A375 (cell line): ENCODE measurements around the gene YOD1. TPM values are rescaled to one million over a fixed set of nuclear protein-coding genes. Genes with fewer than 3 reads are reported as not detected.

Source experiments
- total RNA-seq: library from RNA; depleted of rRNA; stranded (reverse); fragments of >200 nt; shearing (Covaris generic); gene quantifications from 2 replicates; pipeline ENCODE4 v1.2.3, GENCODE V29; 2014; rRNA removed

The YOD1 gene
- total RNA-seq: 18.1 and 18.3 TPM in 2 replicates

DNA sequence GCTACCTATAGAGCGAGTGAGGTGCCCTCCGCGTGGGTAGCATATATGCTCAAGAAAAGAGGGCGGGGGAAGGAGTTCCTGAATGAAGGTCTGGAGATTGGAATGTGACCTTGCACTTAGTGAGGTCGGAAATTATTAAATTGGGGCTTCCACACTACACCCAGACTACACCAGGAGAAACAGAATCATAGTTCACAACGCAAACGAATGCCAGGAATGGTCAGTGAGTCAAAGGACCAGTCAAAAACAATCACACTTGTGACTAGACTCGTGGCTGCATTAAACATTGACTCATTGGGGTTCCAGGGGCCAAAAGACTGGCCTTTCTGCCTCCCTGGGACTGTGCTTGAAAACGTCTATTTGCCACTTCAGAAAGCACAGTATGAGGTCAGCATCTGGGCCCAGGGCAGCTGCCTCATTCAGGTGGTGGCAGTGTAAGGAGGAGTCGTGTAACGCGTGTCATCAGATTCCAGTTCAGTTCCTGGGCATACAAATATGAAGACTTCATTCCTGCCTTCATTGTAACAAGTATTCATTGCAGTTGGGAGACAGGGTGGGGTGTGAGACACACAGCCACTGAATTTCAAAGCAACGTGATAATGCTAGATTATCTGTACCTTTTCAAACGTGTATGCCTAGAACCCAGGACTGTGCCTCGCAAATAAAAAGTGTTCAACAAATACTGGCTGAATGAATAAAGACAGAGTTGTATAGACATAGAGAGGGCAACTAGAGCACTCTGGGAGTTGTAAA, at the start of gene YOD1:
YOD1 (minus strand) TSS at position 18 of the 753 bp plus-strand sequence. CDS start 178 bp downstream, outside the sequence.

DNA sequence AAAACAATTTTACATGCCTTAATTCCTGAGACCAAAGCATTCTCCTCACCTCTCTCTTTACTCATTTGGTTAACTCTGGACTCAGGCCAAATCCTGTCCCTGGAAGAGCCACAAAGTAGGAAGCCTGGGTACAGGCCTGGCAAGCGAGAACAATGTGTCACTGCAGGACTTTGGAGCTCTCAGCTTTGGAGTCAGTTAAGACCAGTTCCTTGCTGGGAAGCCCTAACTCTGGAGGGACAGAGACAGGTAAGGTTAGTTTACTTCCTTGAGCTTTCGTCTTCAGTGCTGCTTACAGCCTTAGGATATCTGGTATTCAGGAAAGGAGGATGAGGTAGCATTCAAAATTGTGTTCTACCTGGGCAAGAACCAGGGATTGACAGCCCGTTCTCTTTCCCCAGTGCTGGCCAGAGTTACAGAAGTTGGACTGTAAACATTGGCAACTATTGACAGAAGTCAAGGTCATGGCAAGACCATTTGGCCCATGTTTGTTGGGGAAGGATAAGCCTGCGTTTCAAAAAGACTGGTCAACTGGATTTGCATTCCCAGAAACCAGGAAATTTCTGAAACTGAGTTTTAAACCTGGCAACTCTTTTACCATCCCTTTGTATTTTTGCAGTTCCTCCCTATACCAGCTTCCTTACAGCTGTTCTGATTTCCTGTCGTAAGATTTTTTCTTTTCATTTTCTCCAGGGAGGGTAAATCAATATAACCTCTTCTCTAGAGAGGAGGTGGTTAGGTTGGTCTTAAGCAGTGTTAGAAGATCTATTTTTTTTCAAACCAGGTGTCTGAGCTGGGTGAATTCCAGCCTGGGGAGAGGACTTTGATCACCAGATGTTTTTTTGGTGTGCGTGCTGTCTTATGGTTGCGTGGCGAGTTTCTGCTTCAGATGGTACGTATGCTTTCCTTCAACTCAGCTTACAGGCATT, 38.0 kb upstream of the YOD1 start, which contains the start of gene C4BPB:
C4BPB (plus strand) TSS at position 160 of the 926 bp plus-strand sequence; CDS start at position 832, 672 bp downstream.

DNA sequence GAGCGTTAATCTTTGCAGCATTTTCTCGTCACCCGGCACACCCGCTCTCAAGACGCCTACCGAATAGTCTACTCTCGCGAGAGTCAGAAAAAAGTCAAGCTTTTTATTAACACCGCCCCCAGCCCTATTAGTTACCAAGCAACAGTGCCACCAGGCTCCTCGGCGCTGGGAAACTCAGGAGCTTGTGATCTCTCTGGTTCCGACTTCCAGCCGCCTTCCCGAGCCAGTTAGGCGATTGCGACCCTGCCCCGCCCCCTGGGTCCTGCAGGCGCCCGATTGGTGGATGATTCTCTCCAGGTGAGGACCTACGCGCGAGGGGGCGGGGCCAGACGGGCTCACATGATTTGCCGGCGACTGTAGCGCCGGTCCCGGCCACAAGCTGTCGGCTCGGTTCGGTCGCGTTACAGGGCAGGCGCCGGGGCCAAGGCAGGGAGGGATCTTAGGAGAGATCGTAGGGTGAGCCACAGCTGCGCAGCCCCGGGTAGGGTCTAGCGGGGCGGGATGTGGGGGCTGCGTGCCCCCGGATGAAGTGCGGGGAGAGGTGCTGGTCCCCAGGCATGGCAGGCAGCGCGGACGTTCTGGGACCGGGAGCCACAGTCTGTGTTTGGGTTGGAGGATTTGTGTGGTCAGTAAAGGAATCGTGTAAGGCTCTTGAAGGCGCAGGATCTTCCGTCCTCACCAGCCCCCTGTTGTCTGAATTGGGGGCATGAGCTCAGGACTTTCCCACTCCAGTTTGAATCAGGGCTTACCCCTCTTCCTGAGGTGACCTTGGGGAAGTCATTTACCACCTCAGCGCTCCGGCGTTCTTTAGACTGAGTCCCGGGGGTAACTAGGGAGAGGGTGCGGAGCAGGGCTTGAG, 2.1 kb upstream of the YOD1 start, which contains the start of gene PFKFB2:
PFKFB2 (plus strand) TSS at position 365 of the 859 bp plus-strand sequence. CDS start 1,443 bp downstream, outside the sequence.

DNA sequence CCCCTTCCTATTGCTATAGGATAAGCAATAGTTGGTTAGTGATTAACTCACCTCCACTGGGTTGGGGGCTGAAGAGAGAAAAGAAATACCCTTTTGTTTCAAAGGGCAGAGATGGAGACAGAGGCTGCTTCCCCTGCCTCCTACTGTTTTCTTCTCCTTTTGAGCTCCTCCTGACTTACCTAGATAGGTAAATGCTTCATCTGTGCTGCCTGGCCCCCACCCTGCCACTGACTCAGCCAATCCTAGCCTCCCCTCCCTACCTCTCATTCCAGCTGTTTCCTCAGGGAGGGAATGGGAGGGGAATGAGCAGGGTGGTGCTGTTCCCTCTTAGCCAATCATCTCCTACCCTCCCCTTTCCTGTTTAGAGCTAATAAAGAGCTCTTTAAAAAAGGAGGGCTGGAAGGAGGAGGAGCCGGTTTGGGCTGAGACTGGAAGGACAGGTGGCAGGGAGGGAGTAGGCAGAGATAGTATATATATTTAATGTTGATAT, 18.4 kb downstream of the YOD1 start, which contains the start of gene C1orf116:
C1orf116 (minus strand) TSS at position 229 of the 490 bp plus-strand sequence. CDS start 5,158 bp downstream, outside the sequence.

Other genes starting within 250 kb of the YOD1 start
- 0.23 TPM in 1 of 2 replicates, not detected in the other for gene IL20, start 185.6 kb downstream of the YOD1 start, total RNA-seq
- gene IL24, start 153.8 kb downstream of the YOD1 start, total RNA-seq: 101 and 122 TPM in 2 replicates
- 0.37 and 1.2 TPM in 2 replicates for gene FCMR, start 129.3 kb downstream of the YOD1 start, total RNA-seq
- 0.03 TPM in 1 of 2 replicates, not detected in the other for gene PIGR, start 104.7 kb downstream of the YOD1 start, total RNA-seq
- gene FCAMR, start 80.7 kb downstream of the YOD1 start, total RNA-seq: not detected in 2 replicates
- gene C1orf116, start 18.5 kb downstream of the YOD1 start, total RNA-seq: 0.04 and 0.13 TPM in 2 replicates
- gene PFKFB2, start 2.1 kb upstream of the YOD1 start, total RNA-seq: 5.8 and 7.3 TPM in 2 replicates
- gene C4BPB, start 37.7 kb upstream of the YOD1 start, total RNA-seq: not detected in 2 replicates
- not detected in 2 replicates for gene C4BPA, start 53.0 kb upstream of the YOD1 start, total RNA-seq